UCSD-AML1 (cell line): ENCODE measurements around the gene PLEKHA7.

Experiments
- DNase-seq: peaks from one replicate; lab custom pipeline; 2025; ENCODE audit not compliant: unreplicated experiment; lab: John Stamatoyannopoulos, UW

PLEKHA7 gene

DNA sequence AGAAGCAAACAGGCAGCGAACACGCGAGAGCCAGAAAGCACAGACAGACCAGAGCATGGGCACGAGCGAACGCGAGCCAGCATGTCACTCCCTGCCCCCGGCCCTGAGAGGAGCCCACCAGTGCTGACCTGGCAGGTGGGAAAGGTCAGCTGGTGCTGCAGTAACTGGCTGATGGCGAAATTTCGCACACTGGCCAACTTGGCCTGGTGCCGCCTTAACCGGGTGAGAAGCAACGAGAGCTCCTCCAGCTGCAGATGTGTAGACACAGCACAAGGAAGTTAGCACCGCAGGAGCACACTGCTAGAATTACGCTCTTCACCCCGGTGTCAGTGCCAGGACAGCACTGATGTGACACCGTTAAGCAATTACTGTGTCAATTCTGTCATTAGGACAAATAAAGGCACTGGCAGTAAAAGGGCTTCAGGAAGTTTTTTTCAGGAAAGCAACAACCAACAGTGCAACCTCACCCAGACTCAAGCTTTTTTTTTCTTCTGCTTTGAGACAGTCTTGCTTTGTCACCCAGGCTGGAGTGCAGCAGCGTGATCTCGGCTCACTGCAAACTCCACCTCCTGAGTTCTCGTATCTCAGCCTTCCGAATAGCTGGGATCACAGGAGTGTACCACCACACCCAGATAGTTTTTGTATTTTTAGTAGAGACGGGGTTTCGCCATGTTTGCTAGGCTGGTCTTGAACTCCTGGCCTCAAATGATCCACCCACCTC is 199.0 kb downstream of the PLEKHA7 start:
- peak; percentile 39 for DNase-seq

DNA sequence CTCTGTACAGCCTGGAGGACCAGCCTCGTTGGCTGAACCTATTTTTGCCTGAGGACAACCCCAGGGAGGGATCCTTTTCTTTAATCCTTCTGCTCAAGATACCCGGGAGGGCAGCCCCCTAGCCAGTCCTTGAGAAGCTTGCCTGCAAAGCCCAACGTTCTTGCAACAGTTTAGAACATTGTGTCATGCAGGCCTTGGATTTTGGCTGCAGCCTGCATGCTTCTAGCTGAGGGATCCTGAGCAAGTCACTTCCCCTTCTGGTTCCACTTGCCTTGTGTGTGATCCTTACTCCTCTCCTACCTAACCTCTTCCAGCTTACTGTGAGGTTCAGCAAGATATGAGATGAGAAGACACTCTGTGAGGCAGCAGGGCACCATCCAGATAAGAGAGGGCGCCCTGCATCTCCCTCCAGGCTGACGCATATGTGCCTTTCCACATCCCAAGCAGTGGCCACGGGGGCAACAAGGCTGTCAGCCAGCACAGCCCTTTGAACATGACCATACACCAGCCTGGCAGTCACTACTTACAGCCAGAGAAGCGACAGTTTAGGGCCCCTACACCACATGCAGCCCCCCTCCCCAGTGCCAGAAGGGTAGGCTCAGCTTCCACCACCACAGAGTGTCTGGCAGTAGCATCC is 199.7 kb downstream of the PLEKHA7 start:
- DNase-seq = peak; percentile 39

DNA sequence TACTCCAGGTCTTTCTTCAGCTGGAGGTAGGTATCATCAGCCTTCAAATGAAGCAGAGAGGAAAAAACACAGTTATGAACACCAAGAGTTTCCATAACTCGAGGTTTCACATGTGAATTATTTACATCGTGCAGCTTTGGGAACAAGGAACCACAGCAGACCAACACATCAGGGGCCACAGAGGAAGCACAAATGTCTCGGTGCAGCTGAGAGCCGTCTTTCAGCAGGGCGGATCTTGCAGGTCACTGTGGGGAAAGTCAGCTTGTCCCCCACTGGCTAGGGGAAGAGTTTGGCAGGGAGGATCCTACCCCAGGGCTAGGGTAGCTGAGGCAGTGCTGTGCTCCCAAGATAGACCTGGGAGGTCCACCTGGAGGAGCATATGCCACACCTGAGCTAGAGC is 201.1 kb downstream of the PLEKHA7 start:
- DNase-seq = no peak

DNA sequence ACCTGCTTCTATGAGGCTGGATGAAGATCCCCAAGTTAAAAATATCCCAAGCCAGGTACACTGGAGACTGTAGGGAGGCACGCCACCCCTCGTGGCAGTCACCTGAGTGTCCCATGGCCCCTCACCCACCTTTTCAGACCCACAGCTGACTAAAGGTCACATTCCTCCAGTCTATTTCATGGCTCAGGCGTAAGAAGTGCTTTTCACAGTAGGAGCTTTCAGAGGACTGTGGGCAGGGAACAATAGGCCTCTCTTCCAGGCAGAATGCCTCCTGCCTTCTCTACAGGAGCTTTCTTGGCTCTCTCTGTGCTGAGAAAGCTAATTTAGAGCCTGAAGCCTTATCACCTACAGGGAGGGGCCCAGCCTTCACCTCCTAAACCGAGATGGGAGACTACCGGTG is 201.9 kb downstream of the PLEKHA7 start:
- no peak for DNase-seq

DNA sequence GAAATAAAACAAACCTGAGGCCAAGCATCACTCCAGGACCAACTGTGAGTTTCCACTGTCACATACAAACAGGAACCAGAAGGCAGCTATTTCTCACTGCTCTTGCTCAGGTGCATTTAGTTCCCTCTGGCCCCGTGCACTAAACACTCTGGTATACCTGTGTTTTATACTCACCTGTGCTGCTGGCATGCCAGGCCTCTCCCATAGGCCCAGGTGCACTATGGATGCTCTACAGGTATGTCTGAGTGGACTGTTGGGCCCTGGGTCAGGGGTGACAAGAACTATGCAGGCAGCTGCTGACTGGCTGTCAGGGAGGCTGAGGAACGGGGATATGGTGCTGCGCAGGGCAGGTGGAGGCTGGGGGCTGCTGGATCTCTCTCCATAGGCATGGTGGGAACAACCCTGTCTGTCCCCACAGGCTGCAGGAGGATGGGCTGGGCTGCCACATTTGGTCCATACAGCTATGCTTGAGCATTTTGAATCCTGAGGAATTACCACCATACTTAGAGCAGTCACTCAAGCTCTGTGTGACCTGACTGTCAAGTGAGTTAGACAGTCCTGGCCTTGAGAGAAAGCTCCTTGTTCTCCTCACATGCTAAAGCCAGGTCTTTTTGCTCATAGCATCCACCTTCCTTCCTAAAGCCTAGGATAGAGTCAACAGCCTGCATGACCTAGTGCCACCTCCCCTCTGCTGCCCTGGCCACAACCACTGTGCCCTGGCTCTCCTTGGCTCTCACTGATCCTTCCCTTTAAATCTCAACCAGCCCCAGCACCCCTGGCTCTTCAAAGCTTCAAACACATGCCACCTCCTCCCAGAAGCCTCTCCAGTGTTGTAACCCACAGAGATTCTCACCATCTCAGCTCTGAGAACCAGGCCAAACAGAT is 202.8 kb downstream of the PLEKHA7 start:
- DNase-seq = no peak

DNA sequence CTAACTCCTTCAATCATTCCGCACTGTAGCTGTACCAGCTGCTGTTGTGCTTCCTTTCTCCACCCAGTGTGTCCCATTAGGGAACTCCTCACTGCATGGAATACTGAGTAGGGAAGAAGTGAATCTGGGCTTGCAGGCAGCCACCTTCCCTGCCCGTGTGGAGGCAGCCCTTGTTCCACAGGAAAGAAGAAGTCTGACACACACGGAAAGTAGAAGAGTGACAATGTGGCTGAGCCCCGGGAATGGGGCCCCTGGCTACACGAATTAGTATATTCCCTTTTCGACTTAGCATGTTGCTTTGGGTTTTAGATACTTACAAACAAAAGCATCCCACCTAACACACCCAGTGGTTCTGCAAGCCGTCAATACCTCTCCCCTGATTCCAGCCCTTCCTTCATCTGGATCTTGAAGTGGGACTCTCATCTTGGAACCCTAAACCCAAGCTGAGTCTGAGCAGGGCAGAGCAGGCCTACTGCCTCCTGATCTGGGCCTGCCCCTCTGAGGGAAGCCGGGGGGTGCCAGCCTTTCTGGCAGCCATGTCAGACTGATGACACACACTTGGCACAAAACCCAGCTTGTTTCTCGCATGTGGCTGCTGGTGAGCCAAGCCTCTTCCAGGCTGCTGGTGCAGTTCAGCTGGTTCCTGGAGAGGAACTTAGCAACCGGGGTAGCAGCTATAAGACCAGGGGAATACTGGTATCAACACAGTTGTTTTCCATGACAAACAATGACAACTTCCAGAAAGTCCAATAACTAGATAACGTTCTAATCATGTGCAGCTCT is 204.1 kb downstream of the PLEKHA7 start:
- DNase-seq = no peak

DNA sequence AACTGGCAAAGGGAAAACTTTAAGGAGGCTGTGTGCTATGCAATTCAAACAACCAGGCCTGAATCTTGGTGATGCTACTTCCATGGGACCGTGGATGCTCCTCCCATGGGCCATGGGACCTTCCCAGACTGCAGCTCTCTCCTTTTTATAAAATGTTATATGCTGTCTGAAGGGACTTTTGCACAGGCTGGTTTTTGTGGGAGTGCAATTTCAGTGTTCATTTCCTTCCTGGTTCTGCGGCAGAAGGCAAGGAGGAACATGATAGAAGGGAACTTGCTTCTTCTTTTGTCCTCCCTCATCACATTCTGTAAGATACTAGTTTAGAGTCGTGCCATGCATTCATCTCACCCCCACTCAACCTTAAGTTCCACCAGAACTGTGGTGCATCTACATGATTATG is 206.9 kb downstream of the PLEKHA7 start:
- DNase-seq = peak; percentile 37

DNA sequence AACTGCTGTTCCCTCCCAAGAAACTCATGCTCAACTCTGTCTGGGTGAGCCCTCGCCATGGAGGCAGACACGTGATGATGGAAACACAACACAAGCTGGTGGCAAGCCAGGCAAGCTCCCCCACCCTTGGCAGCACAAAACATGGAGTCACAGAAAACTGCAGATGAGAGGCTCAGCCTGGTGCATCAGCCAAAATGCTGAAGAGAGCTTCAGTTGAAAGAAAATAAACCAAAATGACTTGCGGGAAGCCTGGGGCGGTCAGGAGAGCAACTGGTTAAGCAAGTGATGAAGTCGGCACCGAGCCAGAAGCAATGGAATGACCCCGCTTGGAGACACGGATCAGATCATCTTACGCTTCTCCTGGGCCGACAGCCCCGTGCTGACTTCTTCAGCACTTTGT is 207.4 kb downstream of the PLEKHA7 start:
- no peak for DNase-seq

DNA sequence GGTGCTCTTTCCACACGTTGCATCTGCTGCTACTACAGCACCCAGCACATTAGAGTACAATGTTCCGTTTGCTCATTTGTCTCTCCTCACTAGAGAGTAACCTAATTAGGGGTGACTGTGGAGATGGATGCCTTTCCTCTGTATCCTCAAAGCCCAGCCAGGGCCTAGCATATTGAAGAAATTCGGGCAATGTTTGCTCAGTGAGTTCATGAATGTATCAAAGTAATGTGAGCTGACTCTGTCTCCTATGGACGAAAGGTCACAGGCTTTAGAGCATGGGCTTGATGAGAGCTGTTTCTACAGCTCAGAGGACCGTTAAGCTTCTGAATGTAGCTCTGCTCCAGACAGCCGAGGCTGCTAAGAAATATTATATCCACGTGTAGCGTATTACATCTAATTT is 208.3 kb downstream of the PLEKHA7 start:
- no peak for DNase-seq

DNA sequence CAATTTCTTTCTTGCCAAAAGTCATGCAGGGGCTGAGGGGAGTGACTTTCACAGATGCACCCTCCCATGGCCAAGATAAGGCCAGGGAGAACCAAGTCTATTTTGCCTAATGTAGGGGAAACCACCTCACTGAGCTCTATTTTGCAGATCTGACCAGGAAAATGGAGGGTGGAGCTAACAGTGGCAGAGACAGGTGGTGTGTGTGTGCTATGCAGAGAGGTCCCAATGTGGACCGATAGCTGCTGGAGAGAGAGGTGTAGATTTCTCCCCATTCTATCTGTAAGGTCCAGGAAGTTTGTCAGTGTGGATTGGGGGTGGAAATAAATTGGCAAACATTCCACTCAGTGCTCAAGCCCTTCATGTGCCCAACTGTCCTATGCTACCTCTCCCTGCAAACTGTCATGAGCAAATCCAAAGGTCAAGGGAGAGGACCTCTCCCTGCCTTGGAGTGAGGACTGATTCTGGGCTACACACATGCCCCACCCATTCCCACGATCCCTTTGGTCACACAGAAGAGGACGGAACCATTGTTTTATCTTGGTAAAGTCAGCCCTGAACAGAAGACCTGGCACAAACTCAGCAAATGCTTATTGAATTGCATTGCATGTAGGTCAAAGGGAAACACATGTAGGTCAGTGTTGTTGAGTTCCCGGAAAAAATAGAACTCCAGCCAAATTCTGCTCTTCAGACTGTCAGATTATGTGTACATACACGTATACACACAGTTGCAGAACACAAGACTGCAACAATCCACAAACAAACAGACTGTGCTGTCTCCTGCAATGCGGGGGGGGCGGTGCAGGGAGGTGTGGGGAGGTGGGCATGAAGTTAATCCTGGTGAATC is 209.9 kb downstream of the PLEKHA7 start:
- DNase-seq = no peak

DNA sequence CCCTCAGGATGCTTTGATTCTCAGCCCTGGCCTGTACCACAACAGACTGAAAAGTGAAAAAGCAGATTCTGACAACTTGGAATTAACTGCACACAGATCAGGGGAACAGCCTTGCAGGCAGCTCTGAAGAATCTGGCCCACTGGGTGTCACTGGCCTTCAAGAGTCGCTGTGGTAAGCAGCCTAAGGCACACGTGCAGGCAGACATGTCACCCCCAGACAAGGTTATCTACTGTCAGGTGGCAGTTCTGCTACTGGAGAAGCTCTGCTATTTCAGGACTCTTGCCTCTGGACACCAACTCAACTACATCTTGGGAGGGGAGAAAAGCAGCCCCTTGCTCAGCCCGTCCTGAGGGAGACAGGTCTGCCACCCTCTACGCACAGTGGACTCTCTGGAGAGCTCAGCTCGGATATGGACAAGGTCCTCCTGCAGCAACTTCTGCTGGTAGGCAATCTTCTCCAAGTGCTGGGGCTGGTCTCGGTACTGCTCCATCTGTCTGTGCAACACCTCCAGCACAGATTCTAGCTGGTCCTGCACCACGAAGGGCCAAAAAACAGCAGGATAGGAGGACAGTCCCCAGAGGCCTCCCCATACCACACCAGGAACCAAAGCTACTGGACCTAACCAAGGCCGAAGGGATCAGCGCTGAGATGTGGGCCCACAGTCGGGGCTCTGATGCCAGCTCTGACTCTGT is 212.8 kb downstream of the PLEKHA7 start:
- no peak for DNase-seq

DNA sequence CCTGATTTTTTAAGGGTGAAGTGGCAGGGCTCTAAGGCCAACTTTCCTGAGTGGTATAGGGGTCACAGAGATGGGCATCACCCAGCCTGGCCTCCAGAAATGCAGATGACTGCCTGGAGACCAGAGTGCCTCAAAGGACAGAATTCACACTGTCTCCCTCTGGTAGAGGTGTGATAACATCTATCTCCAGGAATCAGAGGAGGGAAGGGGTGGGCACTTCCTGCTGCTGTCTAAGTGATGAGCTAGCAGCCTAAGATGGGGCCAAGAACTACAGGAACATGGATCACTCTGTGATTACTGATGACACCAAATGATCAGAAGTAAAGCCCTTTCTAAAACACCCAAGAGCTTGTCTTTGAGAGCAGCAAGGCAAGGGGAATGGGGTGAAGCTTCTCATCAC is 213.8 kb downstream of the PLEKHA7 start:
- DNase-seq = no peak

DNA sequence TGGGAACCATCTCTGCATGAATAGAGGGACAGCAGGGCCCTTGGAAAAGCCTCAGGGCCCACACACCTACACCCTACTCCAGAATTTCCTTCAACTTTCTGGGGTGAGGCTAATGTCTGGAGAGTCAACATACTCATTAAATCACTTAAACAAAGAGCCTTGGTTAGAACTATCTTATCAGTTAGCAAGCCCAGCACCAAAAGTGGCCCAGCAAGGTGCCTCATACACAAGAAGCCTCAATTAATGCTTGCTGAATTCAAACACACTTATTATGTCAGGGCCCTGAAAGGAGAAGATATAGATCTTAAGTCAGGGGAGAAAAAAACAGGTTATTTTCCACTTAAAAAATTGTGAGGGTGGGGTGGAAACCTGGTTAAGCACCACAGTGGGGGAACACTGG is 214.3 kb downstream of the PLEKHA7 start:
- no peak for DNase-seq

DNA sequence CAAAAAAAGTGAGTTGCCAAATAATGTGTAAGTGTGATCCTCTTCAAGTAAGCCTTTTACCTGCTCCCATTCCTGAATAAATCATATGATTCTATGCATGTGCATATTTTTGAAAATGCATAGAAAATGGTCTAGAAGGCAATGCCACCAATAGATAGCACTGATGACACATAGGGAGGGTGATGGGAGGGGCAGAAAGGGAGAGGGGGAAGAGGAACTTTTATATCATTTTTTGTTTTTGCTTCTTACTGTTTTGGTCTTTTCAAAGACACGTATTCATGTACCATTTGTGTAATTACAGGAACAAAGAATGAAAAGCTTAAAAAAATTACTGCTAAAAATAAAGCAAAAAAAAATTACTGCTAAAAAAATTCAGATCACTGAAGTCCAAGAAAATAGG is 215.0 kb downstream of the PLEKHA7 start:
- DNase-seq = no peak

DNA sequence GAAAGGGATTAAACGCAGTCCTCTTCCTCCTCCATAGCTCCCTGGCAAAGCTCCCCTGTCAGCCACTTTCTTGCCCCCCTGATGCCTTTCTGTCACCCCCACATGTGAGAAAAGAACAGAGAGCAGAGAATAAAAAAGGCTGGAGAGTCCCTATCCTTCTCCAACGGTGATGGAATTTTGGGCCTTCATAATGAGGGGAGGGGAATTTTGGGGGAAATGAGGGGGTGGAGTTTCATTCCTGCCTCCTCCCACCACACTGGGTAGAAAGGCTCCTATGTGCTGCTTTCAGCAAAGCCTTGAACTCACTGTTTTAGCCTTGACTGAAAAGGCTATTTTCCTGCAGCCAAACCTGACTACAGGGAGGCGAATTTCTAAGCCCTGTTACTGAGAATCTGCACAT is 216.4 kb downstream of the PLEKHA7 start:
- DNase-seq = no peak

DNA sequence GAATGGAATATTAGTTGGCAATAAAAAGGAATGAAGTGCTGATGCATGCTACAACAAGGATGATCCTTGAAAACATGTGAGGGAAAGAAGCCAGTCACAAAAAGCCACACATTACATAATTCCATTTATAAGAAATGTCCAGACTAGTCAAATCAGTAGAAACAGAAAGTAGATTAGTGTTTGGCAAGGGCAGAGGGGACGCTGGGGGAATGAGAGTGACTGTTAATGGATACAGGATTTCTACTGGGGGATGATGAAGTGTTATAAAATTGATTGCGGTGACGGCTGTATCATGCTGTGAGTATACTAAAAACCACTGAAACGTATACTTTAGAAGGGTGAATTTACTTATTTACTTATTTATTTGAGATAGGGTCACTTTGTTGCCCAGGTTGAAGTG is 217.9 kb downstream of the PLEKHA7 start:
- no peak for DNase-seq

DNA sequence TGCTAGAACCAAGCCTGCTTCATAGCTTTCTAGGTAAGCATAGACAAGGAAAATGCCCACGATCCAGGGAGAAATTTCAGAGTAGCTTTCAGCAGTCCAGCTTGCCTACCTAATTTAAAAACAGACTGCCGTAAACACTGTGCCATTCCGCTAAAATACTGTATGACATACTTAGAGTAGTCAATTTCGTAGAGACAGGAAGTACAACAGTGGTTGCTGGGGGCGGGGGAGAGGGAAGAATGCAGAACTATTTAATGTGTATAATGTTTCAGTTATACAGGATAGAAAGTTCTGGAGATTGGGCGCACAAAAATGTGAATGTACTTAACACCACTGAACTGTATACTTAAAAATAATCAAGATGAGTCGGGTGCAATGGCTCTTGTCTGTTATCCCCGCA is 219.1 kb downstream of the PLEKHA7 start:
- peak; percentile 50 for DNase-seq

DNA sequence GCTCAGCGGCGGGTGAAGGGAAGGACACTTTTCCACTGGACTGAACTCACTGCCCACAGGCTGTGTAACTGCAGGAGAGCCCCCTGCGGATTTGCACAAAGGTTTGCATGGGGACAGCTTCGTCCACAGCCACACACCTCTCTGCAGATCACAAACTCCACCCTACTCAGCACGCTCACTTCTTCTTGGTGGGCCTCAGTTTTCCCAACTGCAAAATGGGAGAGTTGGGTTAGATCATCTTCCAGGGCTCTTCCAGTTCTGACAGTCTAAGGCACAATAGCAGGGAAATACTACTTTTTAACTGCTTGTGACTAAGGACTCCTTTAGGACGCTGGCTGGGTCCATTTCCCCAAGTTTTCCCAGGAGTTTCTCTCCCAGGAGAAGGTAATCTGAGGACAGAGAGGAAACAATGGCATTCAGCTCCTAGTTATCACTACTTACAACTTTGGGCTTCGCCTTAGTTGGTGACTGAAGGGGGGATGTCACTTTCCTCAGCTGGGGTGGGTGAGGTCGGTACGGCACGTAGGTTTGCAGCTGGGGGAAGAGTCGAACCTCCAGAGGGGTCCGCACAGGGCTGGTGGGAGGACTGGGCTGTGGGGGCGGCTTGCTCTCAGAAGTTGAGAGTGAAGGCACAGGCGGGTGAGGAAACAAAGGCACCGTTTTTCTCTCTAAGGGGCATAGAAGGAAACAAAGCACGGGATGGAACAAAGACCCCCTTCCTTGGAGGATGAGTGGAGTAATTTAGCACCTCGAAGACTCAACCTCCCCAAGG is 220.0 kb downstream of the PLEKHA7 start:
- DNase-seq = no peak

DNA sequence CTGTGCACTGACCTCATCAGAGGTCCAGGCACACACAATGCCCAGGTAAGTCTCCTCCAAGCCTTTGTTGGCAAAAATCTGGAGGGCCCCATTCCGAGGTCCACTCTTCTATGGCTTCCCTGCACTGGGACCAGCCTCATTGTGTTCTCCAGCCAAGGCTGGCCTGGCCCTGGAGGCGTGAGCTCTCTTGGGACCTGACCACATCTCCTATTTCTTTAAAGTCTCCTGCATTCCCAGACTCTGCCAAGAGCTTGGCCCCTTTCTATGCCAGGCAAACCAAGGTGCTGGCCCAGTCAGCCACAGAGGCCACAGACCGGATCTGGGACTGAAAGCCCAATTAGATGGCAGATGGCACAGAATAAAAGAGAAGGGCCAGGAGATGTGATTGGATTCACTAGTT is 220.7 kb downstream of the PLEKHA7 start:
- DNase-seq = no peak
